A549 (cell line): ENCODE results near the gene PRDM9.

Experiments used
- CTCF ChIP-seq: fragments of >200 bp; sonication (Bioruptor Twin); formaldehyde crosslinking; IDR thresholded peaks from 3 replicates; pipeline ENCODE4 v1.5.1; 2016
- ELK1 ChIP-seq: fragments of 150-350 bp; IDR thresholded peaks from 2 replicates; pipeline ENCODE4 v1.6.1; 2014; ENCODE audit warnings: low read depth, mild to moderate bottlenecking, low read length
- EP300 ChIP-seq, 2 experiments: fragments of >200 bp; sonication (Bioruptor Twin); formaldehyde crosslinking; IDR thresholded peaks; 2 replicates in 1 of 2; 3 replicates in 1 of 2; pipeline ENCODE4 v1.6.1; 2016 to 2017
- HOXA7 ChIP-seq: fragments of 250-450 bp; sonication (Bioruptor Pico); IDR thresholded peaks from 2 replicates; pipeline ENCODE4 v1.5.0; 2020; ENCODE audit warnings: mild to moderate bottlenecking, moderate library complexity
- POLR2AphosphoS2 ChIP-seq: conservative IDR thresholded peaks from 2 replicates; pipeline ENCODE4 v1.6.1; 2012; ENCODE audit warnings: low read length, improper control_type of control experiment, inconsistent platforms
- RAD21 ChIP-seq, 2 experiments: fragments of >200 bp in 1 of 2; sonication (Bioruptor Twin) in 1 of 2; formaldehyde crosslinking in 1 of 2; IDR thresholded peaks in 1 of 2; conservative IDR thresholded peaks in 1 of 2; 2 replicates in 1 of 2; 3 replicates in 1 of 2; pipeline ENCODE4 v1.6.1; 2012 to 2018; ENCODE audit warnings: inconsistent platforms in 1 of 2

- TF ChIP-seq CTCF (no peak), RAD21 (conservative IDR thresholded peaks at IDR 0.05 in 1 of 2, IDR thresholded peaks at IDR 0.05 in 1 of 2) (no peak), ELK1 (no peak), POLR2AphosphoS2 (no peak), EP300 (IDR thresholded peaks at IDR 0.05) (no peak), HOXA7 (no peak)
Measured at GRCh38 chr5:23528677-23529076, 21.3 kb downstream of the PRDM9 start.
